Measurements from ENCODE around the gene DOCK11. TPM values are rescaled to one million over a fixed set of nuclear protein-coding genes. Genes with fewer than 3 reads are reported as not detected.
A peak's percentile ranks its signal among the peaks of the same experiment; 100 is the strongest.

The DOCK11 gene
- total RNA-seq, 4 donors from 2014 or later = 36.0 to 50.0 (median 41.1) TPM

- 65 to 78% methylated on average over 6 of the region's 6 CpGs for WGBS, 2 donors
- intact Hi-C loops (cut with DNase I) = no loop called here
- H3K27me3 ChIP-seq = no peaks in the 10 kb centered on the region
These were observed 6.7 kb downstream of the DOCK11 start for GRCh38 chrX:118502161-118502789.

GRCh38 chrX:118503260-118504041, 7.8 kb downstream of the DOCK11 start:
- Histone ChIP-seq H3K9me3 (no peaks in the 10 kb centered on the region), H3K4me1 (peaks cover 17 to 24% of the 10 kb centered on the region in 2 donors), H3K36me3 (no peaks in the 10 kb centered on the region), H3K4me3 (replicated peaks in 1 of 3) (no peak overlapping the region), H3K27ac (no peak overlapping the region), H3K27me3 (no peaks in the 10 kb centered on the region)
- WGBS, 2 donors = 70 to 74% methylated on average over 7 of the region's 7 CpGs
- TF ChIP-seq POLR2A (IDR thresholded peaks at IDR 0.05) = no peak
- no peak for TF ChIP-seq CTCF (IDR thresholded peaks at IDR 0.05)
- intact Hi-C loops (cut with DNase I) = no loop called here
- no peak for DNase-seq

More at GRCh38 chrX:118502161-118502789, 6.7 kb downstream of the DOCK11 start:
- TF ChIP-seq POLR2A (IDR thresholded peaks at IDR 0.05) (no peak), CTCF (IDR thresholded peaks at IDR 0.05) (no peak)
- Histone ChIP-seq H3K27ac (peak overlapping the region in 2 of 3 donors; percentile 20 to 27), H3K9me3 (no peaks in the 10 kb centered on the region), H3K36me3 (no peaks in the 10 kb centered on the region), H3K4me1 (peaks cover 15 to 17% of the 10 kb centered on the region in 2 donors), H3K4me3 (replicated peaks in 1 of 3) (no peak overlapping the region)
- DNase-seq = no peak

- intact Hi-C loops (cut with DNase I) = no loop called here
- Histone ChIP-seq H3K27ac (no peak overlapping the region), H3K4me3 (replicated peaks in 1 of 3) (no peak overlapping the region), H3K9me3 (no peaks in the 10 kb centered on the region), H3K36me3 (no peaks in the 10 kb centered on the region), H3K4me1 (peaks cover 23 to 27% of the 10 kb centered on the region in 2 donors), H3K27me3 (no peaks in the 10 kb centered on the region)
- WGBS, 2 donors = 91 to 92% methylated on average over 4 of the region's 4 CpGs
- DNase-seq = no peak
- TF ChIP-seq CTCF (IDR thresholded peaks at IDR 0.05) (no peak), POLR2A (IDR thresholded peaks at IDR 0.05) (no peak)
These were observed 9.0 kb downstream of the DOCK11 start for GRCh38 chrX:118504581-118504980.

GRCh38 chrX:118506805-118507480, 11.3 kb downstream of the DOCK11 start:
- Histone ChIP-seq H3K36me3 (no peaks in the 10 kb centered on the region), H3K9me3 (no peaks in the 10 kb centered on the region), H3K27me3 (no peaks in the 10 kb centered on the region), H3K4me3 (replicated peaks in 1 of 3) (no peak overlapping the region), H3K27ac (peak overlapping the region; percentile 71 to 87 (median 81)), H3K4me1 (peaks cover 24 to 27% of the 10 kb centered on the region in 2 donors)
- peak; percentile 35 to 49 for DNase-seq
- TF ChIP-seq POLR2A (IDR thresholded peaks at IDR 0.05) = no peak
- no peak for TF ChIP-seq CTCF (IDR thresholded peaks at IDR 0.05)
- intact Hi-C loops (cut with DNase I) = no loop called here
- WGBS, 2 donors = 36 to 53% methylated on average over 11 of the region's 11 CpGs
